HG03469 (cell line): Measurements from ENCODE around the gene IL10.
"Not testable (repeated sequence)": the region's sequence is repeated elsewhere in the genome, so short reads cannot be mapped to it uniquely, and the experiment has no call there.

ENCODE experiments used
- ATAC-seq: cut with Tn5 transposase; IDR thresholded peaks from one replicate; pipeline ENCODE4 v1.9.1; 2021; ENCODE audit warnings: mild to moderate bottlenecking, moderate library complexity, moderate number of reproducible peaks; ENCODE audit not compliant: unreplicated experiment

IL10 gene

DNA sequence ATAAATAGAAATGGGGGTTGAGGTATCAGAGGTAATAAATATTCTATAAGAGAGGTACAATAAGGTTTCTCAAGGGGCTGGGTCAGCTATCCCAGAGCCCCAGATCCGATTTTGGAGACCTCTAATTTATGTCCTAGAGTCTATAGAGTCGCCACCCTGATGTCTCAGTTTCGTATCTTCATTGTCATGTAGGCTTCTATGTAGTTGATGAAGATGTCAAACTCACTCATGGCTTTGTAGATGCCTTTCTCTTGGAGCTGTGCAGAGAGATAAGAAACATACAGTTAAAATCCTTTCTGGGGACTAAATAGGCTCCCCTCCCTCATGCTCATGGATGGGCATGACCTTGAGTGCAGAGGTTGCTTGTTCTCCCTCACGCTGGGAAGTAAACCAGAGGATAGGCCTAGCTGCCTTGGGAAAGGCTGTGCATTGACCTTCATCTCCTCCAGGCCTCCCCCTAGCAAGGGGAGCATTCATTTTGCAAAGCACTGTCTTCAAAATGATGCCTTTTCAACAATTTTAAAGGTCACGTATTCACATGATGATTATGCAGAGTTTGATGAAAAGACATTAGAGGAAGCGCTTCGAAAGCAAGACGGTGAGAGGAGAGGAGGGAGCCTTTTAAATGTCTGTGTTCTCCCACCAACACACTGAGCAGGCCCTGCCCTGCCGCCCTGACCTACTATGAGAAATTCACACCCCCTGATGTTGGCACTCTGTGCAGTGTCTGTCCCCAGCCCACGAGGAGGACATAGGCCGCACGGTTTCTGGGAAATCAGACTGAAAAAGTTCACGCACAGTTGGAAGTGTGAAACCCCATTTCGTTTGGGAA is 3.6 kb downstream of the IL10 start:
- ATAC-seq = no peak

DNA sequence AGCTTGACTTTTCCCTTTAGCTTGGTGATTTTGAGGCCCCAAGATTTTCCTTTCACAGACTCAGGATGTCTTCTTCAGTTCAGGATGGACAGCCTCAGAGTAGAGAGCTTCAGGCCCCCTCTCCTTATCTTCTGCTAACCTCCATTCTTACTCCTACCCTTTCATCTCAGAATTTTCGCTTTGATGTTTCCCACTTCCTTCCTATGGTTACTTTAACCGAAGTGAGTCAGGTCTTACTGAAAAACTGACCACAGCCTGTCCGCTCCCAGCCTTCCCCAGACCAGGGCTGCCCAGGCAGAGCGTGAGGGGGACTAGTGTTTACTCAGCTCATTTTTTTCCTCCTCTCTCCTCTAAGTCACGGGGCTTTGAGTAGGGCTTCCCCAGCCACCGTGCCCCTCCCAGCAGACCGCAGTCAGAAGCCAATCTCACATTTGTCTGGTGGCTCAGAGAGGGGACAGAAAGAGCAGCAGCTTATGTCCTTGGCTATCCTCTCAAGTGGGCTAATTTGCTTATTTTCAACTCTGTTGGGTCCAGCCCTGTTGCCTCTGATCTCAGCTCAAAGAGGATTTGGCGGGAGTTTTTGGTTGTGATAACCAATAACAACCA is 5.9 kb downstream of the IL10 start:
- no peak for ATAC-seq

DNA sequence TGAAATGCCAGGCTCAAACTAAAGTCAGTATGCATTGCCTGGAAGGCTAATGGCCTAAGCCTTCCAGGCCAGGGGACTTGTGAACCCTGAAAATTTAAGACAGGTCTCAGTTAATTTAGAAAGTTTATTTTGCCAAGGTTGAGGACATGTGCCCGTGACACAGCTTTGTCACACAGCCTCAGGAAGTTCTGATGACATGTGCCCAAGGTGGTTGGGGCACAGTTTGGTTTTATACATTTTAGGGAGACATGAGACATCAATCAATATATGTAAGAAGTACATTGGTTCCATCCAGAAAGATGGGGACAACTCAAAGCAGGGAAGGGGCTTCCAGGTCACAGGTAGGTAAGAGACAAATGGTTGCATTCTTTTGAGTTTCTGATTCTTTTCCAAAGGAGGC is 6.5 kb downstream of the IL10 start:
- not testable (repeated sequence) for ATAC-seq

DNA sequence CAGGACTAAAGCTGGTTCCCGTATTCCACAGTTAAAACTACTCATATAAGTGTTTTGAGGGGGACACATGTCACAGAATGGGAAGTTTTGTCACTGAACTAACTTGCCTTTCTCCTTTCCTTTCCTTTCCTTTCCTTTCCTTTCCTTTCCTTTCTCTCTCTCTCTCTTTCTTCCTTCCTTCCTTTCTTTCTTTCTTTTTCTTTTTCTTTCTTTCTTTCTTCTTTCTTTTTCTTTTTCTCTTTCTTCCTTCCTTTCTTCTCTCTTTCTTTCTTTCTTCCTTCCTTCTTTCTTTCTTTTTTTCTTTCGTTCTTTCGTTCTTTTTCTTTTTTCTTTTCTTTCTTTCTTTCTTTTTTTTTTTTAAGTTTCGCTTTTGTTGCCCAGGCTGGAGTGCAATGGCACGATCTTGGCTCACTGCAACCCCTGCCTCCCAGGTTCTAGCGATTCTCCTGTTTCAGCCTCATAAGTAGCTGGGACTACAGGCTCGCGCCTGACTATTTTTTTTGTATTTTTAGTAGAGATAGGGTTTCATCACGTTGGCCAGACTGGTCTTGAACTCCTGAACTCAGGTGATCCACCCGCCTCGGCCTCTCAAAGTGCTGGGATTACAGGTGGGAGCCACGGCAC is 9.4 kb downstream of the IL10 start:
- ATAC-seq = not testable (repeated sequence)

DNA sequence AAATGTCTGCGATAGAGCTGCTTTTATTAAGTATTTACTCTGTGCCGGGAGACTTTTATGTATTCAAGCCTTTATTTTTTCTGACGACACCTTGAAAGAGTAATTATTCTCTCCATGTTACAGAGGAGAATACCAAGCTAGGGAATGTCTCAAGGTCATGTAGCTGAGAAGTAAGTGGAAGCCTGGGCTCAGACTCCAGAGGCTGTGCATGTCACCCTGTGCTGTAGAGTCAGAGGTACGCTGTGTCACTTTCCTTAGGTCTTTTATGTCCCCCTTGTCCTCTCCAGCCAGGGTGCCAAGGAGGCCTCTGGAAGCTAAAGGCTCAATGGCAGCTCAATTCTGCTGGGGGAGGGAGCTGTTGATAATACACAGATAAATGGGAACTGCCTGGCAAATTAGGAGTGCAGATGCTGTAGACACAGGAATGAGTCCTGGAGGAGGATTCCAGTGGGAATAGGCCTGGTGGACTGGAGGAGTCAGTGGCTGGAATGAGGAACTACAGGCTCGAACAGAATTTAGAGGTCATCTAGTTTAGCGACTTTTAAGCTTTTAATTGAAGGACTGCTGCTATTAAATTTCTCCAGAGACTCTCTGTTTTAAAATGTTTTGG is 11.0 kb downstream of the IL10 start:
- ATAC-seq = no peak

DNA sequence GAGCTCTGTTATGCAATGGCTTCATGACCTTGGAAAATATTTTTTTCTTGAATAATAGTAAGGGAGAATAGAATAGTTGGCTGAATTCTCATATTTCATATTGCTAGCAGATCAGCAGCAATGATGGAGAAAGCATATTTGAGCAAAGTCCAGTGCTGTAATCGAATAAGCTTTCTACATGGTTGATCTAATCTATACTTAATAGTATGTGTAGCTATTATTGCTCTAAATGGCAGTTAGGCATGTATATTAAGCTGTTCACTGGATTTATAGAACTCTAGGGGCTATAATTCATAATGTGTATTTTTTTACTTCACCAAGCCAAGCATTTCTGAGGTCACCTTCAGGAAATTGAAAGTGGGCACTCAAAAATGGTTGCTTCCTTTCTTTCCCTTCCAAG is 11.7 kb downstream of the IL10 start:
- ATAC-seq = no peak

DNA sequence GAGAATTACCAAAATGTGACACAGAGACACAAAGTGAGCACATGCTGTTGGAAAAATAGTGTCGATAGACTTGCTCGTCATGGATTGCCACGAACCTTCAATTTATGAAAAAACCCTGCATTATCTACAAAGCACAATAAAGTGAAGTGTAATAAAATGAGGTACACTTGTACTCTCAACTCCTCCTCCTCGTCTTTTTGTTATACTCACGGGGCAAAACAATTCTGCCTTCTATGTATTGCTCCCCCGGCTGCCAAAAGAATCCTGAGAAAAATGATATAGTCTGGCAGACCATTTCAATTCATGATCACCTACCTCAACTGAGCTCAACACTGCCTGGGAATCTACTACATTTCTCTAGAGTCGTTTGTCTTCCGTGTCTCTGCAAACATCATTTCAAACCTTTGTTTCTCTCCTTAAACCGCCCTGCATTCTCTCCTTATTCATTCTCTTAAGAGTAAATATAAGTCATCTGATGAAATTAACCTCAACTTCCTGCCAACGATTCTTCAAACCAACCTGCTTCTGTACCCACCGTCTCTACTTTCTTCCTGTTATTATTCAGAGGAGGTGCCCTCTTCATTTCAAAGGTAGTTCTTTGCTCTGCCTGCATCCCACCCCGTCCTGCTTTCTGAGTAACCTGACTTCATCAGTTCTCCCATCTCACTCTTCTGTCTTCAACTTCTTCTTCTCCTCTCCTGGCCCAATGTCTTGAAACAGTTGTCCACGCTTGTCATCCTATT is 14.6 kb downstream of the IL10 start:
- ATAC-seq = no peak

DNA sequence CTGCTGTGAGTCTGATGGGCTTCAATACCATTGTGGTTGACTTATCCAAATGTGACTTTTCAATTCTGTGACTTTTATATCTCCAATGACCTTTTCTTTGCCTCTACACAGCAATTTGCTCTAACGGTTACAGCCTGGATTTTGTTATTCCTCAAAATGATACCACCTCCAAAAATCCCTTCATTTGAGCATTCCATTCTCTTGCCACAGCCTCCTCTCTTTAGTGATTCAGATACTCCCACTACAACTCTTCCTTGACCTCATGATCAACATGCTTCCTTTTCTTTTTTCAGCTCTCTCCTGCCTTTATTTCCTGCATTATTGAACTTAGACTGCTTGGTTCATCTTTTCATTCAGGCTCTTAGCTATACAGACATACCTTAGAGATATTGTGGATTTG is 18.3 kb downstream of the IL10 start:
- no peak for ATAC-seq

DNA sequence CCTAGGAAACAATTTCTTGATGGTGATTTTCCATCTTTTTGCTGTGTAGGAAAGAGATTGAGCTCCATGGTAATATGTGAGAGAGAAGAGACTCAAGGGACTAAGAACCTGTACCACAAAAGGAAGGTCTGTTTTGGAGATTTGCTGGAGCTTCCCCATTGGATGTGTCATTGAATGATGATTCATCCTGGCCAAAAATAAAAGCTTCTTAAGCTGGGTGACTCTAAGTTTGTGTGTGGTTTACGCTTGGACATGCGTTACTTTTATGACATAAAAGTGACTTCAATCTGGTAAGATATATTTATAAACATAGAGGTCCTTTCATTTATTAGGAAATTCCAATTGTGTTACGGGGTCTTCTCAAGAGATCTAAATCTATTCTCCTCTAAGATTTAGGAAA is 19.2 kb downstream of the IL10 start:
- ATAC-seq = no peak

DNA sequence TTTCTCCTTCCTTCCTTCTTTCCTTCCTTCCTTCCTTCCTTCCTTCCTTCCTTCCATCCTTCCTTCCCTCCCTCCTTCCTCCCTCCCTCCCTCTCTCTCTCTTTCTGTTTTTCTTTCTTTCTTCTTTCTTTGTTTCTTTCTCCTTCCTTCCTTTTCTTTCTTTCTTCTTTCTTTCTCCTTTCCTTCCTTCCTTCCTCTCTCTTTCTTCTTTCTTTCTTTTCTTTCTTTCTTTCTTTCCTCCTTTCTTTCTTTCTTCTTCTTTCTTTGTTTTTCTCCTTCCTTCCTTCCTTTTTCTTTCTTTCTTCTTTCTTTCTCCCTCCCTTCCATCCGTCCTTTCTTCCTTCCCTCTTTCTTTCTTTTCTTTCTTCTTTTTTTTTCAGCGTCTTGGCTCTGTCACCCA is 19.8 kb downstream of the IL10 start:
- no peak for ATAC-seq

DNA sequence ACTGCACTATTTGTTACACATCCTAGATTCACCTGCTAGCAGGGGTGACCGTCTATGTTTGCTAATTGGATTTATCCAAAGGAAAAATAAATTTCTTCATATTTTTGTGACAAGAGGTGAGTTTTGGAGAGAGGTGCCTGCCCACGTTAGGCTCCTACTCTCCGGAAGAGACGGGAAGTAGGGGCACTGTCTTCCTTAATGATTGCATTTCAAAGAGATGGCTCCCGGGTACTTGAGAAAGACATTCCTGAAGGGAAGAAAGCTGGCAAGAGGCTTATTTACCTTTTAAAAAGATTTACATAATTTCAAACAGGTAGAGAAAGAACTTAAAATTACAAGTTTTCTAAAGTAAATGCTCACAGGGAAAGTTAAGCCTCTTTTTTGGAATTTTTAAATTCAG is 20.4 kb downstream of the IL10 start:
- ATAC-seq = no peak

DNA sequence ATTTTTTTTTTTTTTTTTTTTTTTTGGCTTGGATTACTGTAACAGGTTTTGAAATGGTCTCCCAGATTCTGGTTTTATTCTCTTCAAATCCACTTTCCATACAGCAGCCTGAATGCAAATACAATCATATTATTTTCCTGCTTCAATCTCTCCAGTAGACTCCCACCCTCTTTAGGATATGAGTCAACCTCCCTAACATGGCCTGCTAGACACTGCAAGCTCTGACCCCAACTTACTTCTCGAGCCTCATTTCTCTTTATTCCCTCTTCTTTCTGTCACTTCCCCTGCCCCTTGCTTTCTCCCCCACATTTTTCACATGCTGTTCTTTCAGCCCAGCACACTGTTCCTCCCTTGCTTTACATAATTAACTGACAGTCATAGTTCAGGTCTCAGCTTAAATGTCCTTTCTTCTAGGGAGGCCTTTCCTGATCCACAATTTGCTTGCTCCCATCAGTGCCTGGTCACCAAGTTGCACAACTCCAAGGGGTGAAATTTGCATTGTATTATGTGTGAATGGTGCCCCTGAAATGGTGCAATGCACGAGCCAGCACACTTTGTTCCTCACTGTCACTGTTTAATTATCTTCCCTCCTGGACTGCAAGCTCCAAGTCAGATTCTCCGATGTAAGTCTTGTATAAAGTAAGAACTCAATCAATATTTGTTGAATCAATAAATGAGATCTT is 23.8 kb downstream of the IL10 start:
- ATAC-seq = no peak

DNA sequence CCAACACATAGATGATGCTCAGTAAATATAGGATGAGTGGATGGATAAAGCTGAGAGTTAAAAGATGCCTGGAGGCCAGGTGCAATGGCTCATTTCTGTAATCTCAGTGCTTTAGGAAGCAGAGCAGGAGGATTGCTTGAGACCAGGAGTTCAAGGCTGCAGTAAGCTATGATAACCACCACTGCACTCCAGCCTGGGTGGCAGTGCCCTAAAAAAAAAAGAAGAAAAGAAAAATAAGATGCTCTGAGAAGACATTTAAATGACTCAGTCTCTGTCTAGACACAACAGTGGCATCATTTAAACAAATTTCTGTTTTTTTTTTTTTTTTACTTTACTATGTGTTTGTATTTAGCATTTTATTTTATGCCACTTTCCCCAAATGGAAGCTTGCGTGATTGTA is 27.0 kb downstream of the IL10 start:
- no peak for ATAC-seq

DNA sequence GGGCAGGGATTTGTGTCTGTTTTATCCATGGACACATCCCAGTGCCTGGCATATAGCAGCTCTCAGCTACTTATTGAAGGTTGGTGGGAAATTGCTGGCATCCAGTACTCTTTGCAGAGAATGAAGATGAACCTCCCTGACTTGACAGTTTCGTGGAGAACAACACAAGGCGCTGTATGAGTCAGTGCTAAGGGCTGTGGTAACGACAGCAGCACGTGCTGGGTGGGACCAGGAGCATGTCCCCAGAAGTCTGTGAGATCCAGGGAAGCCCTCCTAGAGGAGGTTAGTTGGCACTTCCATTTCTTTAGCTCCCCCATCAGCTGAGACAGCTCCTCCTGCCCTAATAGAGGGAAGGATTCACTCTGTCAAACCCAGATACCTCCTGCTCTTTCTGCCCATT is 27.6 kb downstream of the IL10 start:
- ATAC-seq = no peak

DNA sequence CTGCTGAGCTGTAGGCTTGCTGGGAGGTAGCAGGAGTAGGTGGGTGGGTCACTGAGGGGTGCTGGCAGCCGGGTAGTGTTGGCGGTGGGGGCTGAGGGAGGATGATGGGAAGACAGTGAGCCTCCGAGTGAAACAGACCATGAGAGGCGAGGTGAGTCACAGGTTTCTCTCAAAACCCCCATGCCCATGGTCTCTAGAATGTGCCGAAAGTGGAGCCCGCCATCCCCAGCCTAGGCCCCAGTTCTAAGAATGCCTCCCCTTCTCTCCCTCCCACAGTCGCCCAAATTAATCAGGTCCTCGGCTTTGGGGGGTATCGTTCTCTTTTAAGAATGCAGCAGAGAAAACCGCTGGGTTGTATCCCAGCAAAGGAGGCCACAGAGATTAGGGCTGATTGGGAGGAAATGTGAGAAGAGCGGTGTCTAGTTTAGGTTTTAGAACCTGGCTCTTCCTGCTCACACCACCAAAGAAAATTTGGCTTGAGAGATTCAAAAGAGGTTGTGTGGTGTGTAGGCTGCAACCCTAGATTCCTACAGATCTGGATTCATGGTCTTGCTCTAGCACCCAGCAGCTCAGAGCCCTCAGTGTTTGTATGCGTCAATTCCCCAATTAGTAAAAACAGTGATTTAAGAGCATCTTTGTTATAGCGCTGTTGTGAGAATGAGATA is 29.4 kb downstream of the IL10 start:
- no peak for ATAC-seq

DNA sequence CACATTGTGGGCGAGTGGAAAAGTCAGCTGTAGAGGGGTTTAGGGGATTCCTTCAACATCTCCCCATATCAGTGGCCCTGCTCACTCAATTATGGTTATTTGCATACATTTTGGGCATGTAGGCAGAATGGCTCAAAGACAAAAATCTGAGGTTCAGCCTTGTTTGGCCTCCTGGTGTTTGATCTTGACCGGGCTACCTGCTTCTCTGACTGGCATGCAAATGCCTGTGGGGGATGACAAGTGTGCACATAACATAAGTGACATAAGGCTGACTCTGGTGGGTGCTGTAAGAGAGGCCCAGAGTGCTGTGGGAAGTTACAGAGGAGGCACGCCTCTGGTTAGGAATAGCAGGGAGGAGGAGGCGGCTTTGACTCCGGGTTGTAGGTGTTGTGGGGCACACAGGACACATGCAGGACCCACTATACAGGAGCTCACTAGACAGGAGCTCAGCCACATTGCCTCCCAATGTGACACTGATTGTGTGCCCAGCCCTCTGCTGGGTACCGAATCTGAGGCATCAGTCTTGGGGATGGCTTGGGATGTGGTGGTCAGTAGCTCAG is 31.1 kb downstream of the IL10 start:
- no peak for ATAC-seq

DNA sequence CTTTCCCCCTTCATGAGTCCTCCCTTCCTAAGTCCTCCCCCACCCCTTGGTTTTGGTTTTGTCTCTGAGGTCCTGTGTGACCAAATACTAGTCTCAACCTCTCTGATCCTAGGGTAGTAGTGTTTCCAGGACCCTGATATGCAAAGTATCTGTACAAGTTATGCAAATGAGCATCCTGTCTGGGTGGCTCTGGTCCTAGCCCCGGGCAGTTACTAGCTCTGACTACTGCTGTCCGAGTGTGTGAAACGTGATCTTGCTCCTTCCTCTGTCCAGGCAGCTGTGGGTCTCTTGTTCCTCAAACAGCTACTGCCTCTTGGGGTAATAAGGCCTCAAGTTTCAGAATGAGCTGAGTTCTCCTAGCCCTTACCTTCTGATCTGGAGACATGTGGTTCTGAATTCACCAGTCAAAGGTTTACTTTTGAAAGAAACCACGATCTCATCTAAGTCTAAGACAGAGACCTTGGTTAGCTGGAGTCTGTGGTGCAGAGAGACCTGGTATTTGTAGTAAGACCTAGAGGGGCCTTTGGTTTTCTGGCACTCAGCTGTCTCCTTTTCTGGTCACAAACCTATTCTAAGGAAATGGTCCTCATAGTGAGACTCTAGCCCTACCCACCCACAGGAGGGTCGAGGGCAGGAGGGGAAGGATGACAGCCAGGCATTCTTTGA is 32.8 kb downstream of the IL10 start:
- ATAC-seq = peak; percentile 83

DNA sequence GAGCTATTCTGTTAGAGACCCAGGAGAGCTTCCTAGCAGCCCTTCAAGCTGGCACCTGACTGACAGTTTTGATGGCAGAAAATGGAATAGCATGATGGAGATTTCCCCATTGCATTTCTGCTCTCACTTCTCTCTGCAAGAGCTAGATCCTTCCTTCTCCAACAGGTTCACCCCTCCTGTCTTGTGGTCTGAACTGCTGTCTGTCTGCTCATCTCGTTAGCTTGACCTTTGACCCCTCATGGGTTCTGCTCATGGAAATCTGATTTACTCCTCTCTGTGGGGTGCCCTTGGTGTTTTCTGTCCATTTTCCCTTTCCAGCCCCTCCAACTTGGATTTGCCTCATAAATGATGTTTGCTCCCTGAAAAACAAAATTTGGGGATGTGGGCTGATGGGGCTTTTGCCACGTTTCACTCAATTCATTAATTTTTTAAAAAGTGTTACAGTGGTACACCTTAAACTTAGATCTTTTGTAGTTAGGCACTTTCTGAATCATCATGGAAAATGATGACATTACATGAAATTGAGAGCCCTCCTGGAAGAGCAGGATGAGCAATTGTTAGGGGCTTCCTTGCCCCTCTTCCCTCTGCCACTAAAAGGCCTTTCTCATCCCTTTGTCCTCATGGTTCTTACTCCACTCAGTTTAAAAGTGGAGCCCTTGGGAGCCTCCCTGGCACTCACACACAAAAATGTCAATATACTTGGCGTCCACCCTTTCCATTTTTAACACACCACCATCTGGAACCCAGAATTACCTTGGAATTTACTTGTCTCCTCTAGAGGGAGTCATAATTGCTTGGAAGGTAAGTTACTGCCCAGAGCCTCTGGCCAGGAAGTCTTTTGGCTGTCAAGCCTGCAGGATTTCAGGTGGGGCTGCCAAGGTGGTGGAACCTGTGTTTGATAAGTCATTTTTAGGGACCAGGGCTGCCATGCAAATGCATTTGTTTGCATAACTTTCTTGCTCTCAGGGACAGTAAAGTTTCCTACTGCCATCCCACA is 33.6 kb downstream of the IL10 start:
- no peak for ATAC-seq
